Adrenal gland (tissue), 5 donors: Measurements from ENCODE around the gene CLEC4M.

Source experiments
- POLR2A ChIP-seq, 2 donors: fragments of 450-650 bp; IDR thresholded peaks; one replicate each; pipeline ENCODE4 v1.6.1; 2017; ENCODE audit warnings: antibody characterized with exemption in 2 of 2, mild to moderate bottlenecking in 2 of 2, moderate library complexity in 1 of 2
- TF ChIP-seq, protein P1 (sequence below), 6 experiments: fragments of 450-650 bp in 4 of 6; fragments of 200-600 bp in 2 of 6; sonication (generic) in 1 of 6; IDR thresholded peaks; 1 replicate in 5 of 6; 2 replicates in 1 of 6; pipeline versions ENCODE4 v1.5.1 to v1.8.0; 2016 to 2021; ENCODE audit warnings: antibody characterized with exemption in 6 of 6, mild to moderate bottlenecking in 2 of 6, moderate library complexity in 1 of 6
- donor health status: DM: no; HTN: no; CAD: no.

DNA sequence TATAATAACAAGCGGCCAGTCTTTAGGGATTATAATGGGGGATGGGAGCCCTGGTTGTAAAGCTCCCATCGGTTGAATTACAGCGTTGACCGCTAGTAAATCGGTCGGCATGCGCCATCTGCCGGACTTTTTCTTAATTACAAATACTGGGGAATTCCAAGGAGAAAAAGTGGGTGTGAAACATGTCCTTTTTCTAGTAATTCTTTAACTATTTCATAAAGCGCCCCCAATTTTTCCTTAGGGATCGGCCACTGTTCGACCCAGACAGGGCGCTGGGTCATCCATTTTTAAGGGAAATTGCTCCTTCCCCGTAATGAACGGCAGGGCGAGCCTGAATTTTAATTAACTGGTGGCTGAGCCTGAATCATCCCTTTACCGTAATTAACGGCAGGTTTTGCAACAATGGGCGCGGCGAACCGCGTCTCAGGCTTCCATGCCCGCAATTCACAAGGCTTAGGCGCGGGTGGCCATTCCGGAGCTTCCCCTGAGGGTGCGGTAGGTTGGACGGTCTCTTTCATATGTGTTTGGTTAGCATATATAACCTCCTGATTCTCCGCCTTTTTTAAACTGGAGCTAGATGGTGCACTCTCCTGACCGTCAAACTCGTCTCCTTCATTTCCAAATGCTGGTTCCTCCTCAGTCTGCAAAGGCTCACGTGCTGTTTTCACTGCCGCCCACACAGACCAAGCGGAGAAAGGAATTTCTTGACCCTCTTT, 36.8 kb downstream of the CLEC4M start:
- TF ChIP-seq POLR2A (IDR thresholded peaks at IDR 0.05): no peak
- TF ChIP-seq, protein P1, sequence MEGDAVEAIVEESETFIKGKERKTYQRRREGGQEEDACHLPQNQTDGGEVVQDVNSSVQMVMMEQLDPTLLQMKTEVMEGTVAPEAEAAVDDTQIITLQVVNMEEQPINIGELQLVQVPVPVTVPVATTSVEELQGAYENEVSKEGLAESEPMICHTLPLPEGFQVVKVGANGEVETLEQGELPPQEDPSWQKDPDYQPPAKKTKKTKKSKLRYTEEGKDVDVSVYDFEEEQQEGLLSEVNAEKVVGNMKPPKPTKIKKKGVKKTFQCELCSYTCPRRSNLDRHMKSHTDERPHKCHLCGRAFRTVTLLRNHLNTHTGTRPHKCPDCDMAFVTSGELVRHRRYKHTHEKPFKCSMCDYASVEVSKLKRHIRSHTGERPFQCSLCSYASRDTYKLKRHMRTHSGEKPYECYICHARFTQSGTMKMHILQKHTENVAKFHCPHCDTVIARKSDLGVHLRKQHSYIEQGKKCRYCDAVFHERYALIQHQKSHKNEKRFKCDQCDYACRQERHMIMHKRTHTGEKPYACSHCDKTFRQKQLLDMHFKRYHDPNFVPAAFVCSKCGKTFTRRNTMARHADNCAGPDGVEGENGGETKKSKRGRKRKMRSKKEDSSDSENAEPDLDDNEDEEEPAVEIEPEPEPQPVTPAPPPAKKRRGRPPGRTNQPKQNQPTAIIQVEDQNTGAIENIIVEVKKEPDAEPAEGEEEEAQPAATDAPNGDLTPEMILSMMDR (IDR thresholded peaks at IDR 0.05): peak; percentile 53 to 78 (median 72)
